ENCODE measurements around the gene UNC93A. TPM values are rescaled to one million over a fixed set of nuclear protein-coding genes. Genes with fewer than 3 reads are reported as not detected.

Gene UNC93A
- total RNA-seq, 1 experiment from 2014 or later, result not detected

GRCh38 chr6:167267921-167268401, 23.2 kb upstream of the UNC93A start:
- H4K20me1 ChIP-seq (ENCODE audit: insufficient read depth), result no peaks in the 10 kb centered on the region
- no peak for DNase-seq (ENCODE audit: low read depth, low spot score)
- RAD21 ChIA-PET (ENCODE audit: low non-redundant PET in 1 of 2, low total read pairs in 2 of 2, uncharacterized antibody in 2 of 2, unreplicated experiment in 2 of 2), result no interaction called here
- no peak for ATAC-seq
- H2AFZ ChIP-seq (ENCODE audit: low read depth, low read length, poor library complexity, severe bottlenecking), result no peak overlapping the region
- H3K79me2 ChIP-seq (ENCODE audit: insufficient read depth, low read length), result no peaks in the 10 kb centered on the region
- intact Hi-C loops (cut with micrococcal nuclease), result no loop called here
- H3K4me1 ChIP-seq (ENCODE audit: control insufficient read depth in 1 of 2, insufficient read depth in 2 of 2, low read length in 2 of 2), result no peaks in the 10 kb centered on the region
- H3K9me3 ChIP-seq (ENCODE audit: control insufficient read depth in 1 of 2, insufficient read depth in 1 of 2, low read depth in 1 of 2, low read length in 2 of 2), result no peaks in the 10 kb centered on the region
- no peak overlapping the region for H3K9ac ChIP-seq (ENCODE audit: low read length)
- TF ChIP-seq EZH2phosphoT487 (IDR thresholded peaks at IDR 0.05; ENCODE audit: borderline replicate concordance) (no peak), POLR2AphosphoS5 (IDR thresholded peaks at IDR 0.05; ENCODE audit: low read depth, low read length) (no peak), FOSL1 (IDR thresholded peaks at IDR 0.05; ENCODE audit: low read depth) (no peak), JUND (IDR thresholded peaks at IDR 0.05) (no peak), EZH2 (IDR thresholded peaks at IDR 0.05) (no peak), SIN3A (IDR thresholded peaks at IDR 0.05; ENCODE audit: low read depth) (no peak), YY1 (IDR thresholded peaks at IDR 0.05; ENCODE audit: extremely low read depth, insufficient replicate concordance, low read depth, low read length) (no peak), TCF7L2 (IDR thresholded peaks at IDR 0.05; ENCODE audit: borderline replicate concordance, extremely low read depth, insufficient read depth, insufficient read length) (no peak), SP1 (IDR thresholded peaks at IDR 0.05; ENCODE audit: low read depth) (no peak), ZBTB33 (IDR thresholded peaks at IDR 0.05; ENCODE audit: extremely low read depth, insufficient replicate concordance, low read length) (no peak), EGR1 (IDR thresholded peaks at IDR 0.05; ENCODE audit: low read depth) (no peak), CEBPB (IDR thresholded peaks at IDR 0.05; ENCODE audit: low read depth) (no peak), REST (IDR thresholded peaks at IDR 0.05; ENCODE audit: low read depth) (no peak), ZFX (IDR thresholded peaks at IDR 0.05) (no peak), SRF (IDR thresholded peaks at IDR 0.05; ENCODE audit: low read depth) (no peak), ZNF274 (IDR thresholded peaks at IDR 0.05; ENCODE audit: low read depth, low read length) (no peak), ELF1 (IDR thresholded peaks at IDR 0.05; ENCODE audit: borderline replicate concordance, low read depth) (no peak)
- H3K27ac ChIP-seq (ENCODE audit: low read depth, low read length), result no peak overlapping the region
- H3K27me3 ChIP-seq (ENCODE audit: insufficient read depth, low read length), result no peaks in the 10 kb centered on the region
- H3K36me3 ChIP-seq (ENCODE audit: control insufficient read depth in 1 of 2, insufficient read depth in 2 of 2, low read length in 2 of 2), result no peaks in the 10 kb centered on the region
- no peak overlapping the region for H3K4me2 ChIP-seq (ENCODE audit: low read length)
- CTCF ChIA-PET, result no interaction called here
- POLR2A ChIA-PET, result no interaction called here
- H3K9me2 ChIP-seq (ENCODE audit: insufficient read depth), result no peaks in the 10 kb centered on the region
- no TSS peak for BruUV-seq (replicated peaks)
- H3K4me3 ChIP-seq (replicated peaks in 1 of 2; ENCODE audit: low read depth in 1 of 2, low read length in 2 of 2), result no peak overlapping the region

Measured in HCT116 (cell line).